Measurements from ENCODE around the gene PAX5.
A peak's percentile ranks its signal among the peaks of the same experiment; 100 is the strongest.

The PAX5 gene

GRCh38 chr9:37025071-37025822, 8.8 kb downstream of the PAX5 start:
- DNase-seq (ENCODE audit: low spot score) = no peak

DNA sequence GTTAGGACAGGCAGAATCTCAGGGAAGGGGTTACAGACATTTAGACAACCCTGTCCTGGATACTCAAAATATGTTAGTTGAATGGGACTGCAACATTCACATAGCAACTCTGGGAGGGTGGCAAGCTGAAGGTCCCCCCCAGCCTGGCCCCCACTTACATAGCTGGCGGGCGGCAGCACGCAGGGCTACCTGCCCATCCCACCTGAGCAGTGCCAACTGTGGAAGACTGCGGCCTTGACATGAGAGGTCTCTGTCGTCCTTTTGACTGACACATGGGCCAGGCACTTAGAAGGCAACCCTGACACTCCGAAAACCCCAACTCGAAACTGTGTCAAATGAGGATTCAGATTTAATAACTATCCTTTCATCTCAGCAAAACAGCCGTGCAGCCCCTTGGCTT, 16.5 kb downstream of the PAX5 start:
- DNase-seq (ENCODE audit: low spot score) = no peak

GRCh38 chr9:37011530-37011929, 22.5 kb downstream of the PAX5 start:
- no peak for DNase-seq (ENCODE audit: low spot score)

DNA sequence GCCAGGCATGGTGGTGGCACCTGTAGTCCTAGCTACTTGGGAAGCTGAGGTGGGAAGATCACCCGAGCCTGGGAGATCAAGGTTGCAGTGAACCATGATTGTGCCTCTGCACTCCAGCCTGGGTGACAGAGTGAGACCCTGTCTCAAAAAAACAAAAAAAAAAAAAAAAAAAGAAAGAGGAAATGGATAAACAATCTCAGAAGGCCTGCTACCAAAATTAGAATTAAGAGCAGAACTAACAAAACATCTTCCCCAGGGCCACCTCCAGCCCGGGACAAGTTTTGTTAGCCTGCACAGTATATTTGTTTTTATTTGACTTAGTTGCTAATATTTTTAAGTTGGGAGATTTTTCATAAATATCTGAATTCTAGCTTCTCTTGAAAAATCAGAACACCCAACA, 23.1 kb downstream of the PAX5 start:
- no peak for DNase-seq (ENCODE audit: low spot score)

DNA sequence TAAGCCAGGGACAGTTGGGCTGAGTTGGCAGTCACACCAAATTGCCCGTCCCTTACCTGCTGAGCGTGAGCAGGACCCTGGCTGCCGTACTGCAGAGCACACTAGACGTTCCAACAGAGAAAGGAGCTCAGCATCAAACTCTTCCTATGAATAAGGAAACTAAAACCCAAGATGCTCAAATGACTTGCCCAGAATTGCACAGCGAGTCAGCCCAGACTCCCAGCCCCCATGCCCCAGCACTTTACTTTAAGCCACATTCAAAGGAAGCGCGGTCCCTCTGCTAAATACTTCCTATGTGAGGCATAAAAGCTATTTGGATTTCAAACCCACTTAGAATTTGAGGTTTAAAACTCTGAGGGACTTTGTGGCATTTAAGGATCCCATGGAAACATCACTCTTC, 23.9 kb downstream of the PAX5 start:
- no peak for DNase-seq (ENCODE audit: low spot score)

GRCh38 chr9:37007295-37007694, 26.8 kb downstream of the PAX5 start:
- no peak for DNase-seq (ENCODE audit: low spot score)

- no peak for DNase-seq (ENCODE audit: low spot score)
These were observed 28.4 kb downstream of the PAX5 start for GRCh38 chr9:37005517-37006140.

- no peak for DNase-seq (ENCODE audit: low spot score)
These were observed 29.6 kb downstream of the PAX5 start for GRCh38 chr9:37004424-37004935.

DNA sequence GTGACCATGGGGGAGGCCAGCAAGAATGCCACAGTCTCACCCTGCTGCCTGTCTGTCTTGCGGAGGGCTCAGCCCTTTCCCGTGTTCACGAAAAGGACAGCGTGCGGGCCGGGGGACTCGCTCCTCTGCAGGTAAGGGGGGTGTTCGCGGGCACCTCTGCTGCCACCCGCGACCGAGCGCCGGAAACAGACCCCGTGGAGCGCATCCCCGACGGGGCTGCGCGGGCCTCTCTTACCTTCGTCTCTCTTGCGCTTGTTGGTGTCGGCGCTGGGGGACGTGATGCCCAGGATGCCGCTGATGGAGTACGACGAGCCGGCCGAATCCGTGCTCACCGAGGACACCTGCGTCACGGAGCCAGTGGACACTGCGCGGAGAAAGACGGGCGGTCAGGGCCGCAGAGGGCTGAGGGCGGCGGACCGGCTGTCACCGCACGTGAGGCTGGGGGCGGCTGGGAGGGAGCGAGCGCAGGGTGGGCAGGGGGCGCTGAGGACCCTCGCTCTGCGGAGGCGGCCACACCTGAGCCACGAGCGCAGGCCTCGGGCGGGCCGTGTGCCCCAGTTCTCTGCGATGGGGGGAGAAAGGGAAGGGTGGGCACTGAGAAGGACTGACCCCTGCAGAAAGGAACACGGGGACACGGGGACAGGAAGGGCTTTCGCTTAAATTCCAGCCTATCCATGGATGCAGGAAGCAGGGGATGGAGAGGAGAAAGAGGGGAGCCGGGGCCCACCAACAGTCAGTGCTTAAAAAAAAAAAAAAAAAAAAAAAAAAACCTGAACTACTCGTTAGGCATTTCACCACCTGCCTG, 31.5 kb downstream of the PAX5 start:
- no peak for DNase-seq (ENCODE audit: low spot score)

GRCh38 chr9:37002036-37002412, 32.0 kb downstream of the PAX5 start:
- no peak for DNase-seq (ENCODE audit: low spot score)

- no peak for DNase-seq (ENCODE audit: low spot score)
These were observed 32.6 kb downstream of the PAX5 start for GRCh38 chr9:37001459-37001858.

GRCh38 chr9:36999728-37000333, 34.2 kb downstream of the PAX5 start:
- DNase-seq (ENCODE audit: low spot score) = no peak

DNA sequence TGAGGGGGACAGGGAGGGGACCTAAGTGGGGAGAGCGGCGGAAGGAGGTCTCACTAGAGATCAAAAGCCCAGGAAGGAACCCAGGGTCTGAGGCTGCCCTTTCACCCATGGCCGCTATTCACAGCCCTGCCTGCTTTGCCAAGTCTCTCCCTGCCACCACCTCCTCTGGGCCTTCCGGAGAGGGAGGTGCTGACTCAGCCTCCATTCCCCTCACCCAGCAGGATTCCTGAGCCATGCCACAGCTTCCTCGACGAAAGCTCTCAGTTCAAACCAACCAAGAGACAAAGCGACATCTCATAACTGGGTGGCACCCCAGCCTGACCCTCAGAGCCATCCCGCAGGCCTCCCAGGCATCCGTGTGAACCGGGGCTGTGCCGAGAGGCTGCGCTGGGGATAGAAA, 36.7 kb downstream of the PAX5 start:
- no peak for DNase-seq (ENCODE audit: low spot score)

- DNase-seq (ENCODE audit: low spot score) = no peak
These were observed 37.4 kb downstream of the PAX5 start for GRCh38 chr9:36996706-36997086.

DNA sequence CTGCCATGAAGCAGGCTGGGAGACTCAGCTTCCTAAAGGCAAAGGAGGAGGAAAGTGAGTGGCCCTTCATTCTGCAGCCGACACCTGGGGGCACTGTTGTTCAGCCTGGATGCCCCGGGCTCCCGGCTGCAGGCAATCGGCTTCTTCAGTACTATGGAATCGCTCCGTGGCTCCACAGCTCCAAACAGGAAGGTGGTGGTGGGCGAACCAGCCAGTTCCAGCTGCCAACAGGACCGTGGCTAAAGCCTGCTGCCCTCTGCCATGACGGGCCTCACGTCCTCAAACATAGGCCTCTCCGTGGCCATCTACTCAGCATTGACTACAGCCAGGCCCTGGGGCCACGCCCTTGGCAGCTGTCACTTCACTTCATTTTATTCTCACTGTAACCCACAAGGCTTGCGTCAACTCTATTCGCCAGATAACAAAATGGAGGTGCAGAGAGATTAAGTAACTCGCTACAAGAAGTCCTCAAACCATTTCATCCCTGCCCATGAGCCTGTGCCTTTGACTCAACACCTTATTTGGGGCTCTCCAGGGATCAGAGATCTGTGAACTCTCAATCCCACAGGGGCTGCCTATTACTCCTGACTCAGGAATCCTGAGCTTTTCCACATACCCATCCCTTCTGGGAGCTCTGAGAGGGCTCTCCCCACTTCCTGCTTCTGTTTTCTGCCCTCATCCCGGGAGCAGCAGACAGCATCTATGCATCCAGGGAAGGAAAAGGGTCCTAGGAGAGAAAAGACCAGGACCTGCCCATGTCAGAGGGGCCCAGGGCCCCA, 38.0 kb downstream of the PAX5 start:
- peak; percentile 80 for DNase-seq (ENCODE audit: low spot score)

GRCh38 chr9:36993933-36994764, 39.9 kb downstream of the PAX5 start:
- no peak for DNase-seq (ENCODE audit: low spot score)

- no peak for DNase-seq (ENCODE audit: low spot score)
These were observed 41.4 kb downstream of the PAX5 start for GRCh38 chr9:36992501-36993316.

GRCh38 chr9:36991516-36992134, 42.4 kb downstream of the PAX5 start:
- peak; percentile 63 for DNase-seq (ENCODE audit: low spot score)

- no peak for DNase-seq (ENCODE audit: low spot score)
These were observed 45.2 kb downstream of the PAX5 start for GRCh38 chr9:36988848-36989247.

Data from AG08396 (cell line).